NB4 (cell line): ENCODE measurements around the gene MAGI2.

Source experiments
- POLR2A ChIP-seq: IDR thresholded peaks from 2 replicates; pipeline ENCODE4 v1.6.1; 2011; ENCODE audit warnings: mild to moderate bottlenecking; ENCODE audit not compliant: insufficient read length; ENCODE audit errors: extremely low read depth
- TF ChIP-seq, protein P1 (sequence below): IDR thresholded peaks from one replicate; pipeline ENCODE4 v1.5.1; 2012; ENCODE audit warnings: low read depth, low read length

DNA sequence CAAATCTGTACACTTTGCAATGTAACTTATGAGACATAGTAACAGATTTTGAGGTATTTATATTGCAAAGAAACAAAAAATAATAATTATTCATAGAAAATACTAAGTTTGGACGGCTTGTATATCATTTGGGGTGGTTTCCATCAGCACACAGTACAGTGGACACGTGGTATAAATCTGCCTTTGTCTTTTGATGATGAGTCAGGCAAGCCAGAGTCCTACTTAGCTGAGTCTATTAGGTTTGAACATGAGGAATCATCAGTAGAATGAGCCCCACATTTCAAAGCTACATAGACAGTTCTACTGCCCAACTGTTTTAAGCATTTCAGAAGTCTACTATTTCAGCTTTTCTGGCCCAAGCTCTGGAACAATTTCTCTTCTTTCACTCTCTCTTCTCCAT is 851.7 kb downstream of the MAGI2 start:
- TF ChIP-seq, protein P1, sequence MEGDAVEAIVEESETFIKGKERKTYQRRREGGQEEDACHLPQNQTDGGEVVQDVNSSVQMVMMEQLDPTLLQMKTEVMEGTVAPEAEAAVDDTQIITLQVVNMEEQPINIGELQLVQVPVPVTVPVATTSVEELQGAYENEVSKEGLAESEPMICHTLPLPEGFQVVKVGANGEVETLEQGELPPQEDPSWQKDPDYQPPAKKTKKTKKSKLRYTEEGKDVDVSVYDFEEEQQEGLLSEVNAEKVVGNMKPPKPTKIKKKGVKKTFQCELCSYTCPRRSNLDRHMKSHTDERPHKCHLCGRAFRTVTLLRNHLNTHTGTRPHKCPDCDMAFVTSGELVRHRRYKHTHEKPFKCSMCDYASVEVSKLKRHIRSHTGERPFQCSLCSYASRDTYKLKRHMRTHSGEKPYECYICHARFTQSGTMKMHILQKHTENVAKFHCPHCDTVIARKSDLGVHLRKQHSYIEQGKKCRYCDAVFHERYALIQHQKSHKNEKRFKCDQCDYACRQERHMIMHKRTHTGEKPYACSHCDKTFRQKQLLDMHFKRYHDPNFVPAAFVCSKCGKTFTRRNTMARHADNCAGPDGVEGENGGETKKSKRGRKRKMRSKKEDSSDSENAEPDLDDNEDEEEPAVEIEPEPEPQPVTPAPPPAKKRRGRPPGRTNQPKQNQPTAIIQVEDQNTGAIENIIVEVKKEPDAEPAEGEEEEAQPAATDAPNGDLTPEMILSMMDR = no peak
- TF ChIP-seq POLR2A = no peak
